GM19099 (cell line): ENCODE data around the gene CWC27.

Source experiments
- POLR2A ChIP-seq: IDR thresholded peaks from 3 replicates; pipeline ENCODE4 v1.6.1; 2011; ENCODE audit warnings: low read depth; ENCODE audit not compliant: insufficient read length; ENCODE audit errors: extremely low read depth

The CWC27 gene

DNA sequence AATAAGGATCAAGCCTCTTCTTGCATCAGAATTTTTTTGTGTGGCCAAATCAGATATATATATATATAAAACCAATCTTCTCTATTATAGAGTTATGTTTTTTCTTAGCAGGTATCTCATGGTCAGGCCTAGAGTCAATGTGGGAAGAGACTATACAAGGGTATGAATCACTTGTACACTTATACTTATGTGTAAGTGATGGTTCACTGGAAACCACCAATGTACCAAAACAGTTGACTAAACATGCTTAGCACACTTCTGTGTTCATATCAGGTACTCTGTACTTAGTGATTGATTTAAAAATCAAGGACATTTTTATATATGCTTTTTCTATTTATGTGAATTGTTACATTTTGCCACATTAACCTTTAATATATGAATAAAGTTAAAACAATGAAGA, 92.6 kb downstream of the CWC27 start:
- no peak for TF ChIP-seq POLR2A

DNA sequence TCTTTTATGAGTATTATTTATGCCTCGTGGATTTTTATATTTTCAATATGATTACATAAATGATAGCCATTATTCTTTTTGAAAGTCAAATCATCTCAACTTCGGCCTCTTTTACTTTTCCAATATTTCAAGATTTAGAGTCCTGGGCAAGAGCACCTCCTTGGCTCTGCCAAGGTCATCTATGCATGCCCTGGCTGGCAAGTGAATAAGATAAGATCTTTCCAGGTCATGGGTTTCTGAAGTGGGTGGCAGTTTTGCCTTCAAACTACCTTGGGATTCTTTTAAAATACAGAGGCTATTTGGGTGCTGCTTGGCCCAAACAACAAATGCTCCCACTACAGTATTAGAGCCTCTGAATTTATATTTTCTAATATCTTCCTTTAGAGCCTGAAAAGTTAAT, 95.4 kb downstream of the CWC27 start:
- TF ChIP-seq POLR2A, result no peak

DNA sequence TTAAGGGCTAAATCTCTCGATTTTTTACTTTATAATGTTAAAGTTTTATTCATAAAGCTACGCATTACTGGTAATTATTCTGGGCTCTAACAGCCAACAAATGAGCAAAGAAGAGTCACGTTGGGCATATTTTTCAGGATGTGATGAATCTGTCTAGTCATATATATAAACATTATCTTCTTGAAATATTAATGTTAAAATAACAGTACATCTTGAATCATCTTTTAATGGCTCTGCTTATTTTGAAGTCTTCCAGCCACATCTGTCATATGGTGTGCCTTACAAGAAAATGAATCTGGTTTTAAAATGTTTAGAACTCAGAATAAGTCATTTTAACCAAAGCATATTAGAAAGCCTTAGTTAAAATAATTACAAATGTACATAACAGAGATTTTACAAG, 96.9 kb downstream of the CWC27 start:
- no peak for TF ChIP-seq POLR2A

DNA sequence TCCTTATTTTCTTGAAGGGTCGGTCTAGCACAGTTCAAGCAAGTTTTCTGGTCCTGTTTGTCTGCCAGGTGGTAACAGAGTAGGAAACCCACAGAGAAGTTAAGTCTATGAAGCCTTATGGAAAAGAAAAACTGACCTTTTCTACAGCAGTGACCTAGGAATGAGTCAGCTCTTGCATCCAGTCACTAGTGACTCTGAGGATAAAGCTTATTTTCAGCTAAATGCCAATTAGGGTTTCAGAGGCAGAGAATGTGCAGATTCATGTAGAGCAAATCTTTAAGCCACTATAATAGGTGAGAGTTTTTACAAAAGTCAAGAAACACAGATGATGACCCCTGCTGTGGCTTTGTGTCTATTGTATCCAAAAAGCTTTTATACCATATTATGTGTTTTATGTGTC, 100.7 kb downstream of the CWC27 start:
- no peak for TF ChIP-seq POLR2A

DNA sequence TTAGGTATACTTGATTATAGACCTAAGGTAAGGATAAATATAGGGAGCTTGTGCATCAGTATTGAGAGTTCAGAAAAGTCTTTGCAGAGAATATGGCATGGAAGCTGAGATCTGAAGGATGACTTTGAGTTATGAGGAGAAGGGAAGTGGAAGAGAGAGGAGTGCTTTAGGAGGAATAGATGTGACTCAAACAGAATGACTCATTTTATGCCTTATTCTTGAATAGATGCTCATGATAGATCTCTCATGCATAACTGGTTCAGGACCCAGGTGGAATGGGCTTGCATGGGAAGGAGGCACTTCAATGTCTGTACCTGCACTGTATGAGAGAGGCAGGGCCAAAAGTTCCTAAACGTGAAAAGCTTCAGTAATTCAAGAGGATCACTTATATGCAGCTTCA, 103.3 kb downstream of the CWC27 start:
- TF ChIP-seq POLR2A, result no peak

DNA sequence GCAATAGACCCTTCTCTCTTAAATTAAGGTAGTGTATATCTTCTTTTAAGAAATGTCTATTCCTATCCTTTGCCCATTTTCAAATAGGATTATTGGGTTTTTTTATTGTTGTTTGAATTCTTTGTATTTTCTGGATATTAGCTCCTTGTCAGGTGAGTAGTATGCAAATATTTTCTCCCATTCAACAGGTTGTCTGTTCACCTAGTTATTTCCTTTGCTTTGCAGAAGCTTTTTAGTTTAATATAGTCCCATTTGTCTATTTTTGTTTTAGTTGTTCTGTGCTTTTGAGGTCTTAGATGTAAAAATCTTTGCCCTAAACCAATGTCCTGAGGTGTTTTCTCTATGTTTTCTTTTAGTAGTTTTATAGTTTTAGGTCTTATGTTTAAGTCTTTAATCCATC, 104.7 kb downstream of the CWC27 start:
- no peak for TF ChIP-seq POLR2A

DNA sequence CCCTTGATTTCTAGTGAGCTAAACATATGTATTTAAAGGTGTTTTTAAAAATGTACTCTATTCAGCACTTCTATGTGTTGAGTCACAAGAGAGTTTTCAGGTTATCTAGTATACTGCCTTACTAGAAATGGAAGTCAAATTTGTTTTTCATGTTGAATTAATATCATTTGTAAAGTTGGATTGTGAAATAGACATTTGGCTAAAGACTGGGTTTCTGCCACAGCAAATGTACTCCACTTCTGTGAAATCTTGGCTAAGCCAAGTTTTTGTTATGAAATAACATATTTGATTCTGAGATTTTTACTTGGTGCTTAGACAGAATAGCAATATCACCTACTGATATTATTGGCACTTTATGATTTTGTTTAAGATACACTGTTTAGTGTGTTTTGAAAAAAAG, 106.0 kb downstream of the CWC27 start:
- no peak for TF ChIP-seq POLR2A

DNA sequence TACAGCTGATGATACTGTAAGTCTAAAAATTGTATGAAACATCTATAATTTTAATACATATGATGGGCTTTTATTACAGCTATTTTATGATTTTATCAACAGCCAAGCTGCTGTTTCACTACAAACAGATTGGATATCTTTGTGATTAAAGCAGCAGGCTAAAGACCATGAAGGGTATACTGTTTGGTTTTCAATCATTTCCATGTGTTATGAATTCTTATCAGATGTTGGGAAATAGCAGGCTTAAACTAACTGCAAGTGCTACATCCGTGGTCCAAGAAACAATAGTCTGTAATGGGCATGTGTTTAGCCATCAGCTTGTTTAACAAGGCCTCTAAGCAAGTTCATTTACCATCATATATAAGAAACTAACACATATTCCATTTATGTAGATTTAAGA, 107.5 kb downstream of the CWC27 start:
- no peak for TF ChIP-seq POLR2A

DNA sequence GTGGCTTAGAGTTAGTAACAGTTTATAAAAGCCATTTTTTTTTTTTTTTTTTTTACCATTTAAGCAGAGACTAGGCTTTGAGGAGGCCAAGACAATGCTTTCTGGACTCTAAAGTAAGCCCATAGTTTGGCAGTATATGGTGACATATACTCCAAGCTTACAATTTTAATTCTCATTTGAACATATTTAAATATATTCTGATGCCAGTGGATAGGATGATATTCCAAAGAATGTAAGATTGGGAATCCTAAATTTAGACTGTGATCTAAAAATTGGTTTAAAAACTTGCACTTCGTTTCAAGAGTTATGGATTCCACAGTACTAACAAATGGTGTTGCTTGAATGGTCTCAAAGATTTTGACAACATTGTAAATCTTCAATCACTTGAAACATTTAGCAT, 112.1 kb downstream of the CWC27 start:
- no peak for TF ChIP-seq POLR2A

DNA sequence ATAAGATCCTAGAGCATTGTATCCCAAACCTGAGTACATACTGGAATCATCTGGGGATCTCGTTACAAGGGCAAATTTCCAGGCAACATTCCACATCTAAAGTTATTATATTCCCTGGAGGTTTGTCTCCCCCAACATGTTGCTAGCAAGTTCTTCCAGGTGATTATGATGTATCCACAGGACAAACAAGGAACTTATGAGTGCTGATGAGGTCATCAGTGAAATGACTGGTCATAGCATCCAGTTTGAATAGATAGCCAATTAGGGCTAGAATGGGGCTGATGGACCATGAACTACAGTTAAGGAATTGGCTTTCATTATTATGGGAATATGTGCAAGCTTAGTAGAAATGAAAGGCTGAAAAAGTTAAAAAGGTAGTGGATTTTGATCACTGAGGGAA, 115.2 kb downstream of the CWC27 start:
- no peak for TF ChIP-seq POLR2A

DNA sequence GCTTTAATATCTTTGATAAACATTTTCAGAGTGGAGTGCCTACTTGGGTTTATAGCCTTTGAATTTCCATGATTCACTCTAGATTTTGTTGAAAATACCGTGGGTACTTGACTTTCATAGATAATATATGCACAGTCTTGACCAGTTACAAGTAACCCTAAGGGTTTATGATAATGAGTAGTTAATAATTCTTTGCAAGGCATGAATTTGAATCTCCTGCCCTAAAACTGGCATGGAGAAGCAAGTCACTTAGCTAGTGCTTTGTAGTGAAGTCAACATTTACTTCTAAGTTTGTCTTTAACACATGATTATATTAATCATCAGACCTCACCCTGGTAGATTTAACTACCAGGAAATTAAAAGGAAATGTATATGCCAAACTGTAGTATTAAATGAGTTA, 115.8 kb downstream of the CWC27 start:
- no peak for TF ChIP-seq POLR2A

DNA sequence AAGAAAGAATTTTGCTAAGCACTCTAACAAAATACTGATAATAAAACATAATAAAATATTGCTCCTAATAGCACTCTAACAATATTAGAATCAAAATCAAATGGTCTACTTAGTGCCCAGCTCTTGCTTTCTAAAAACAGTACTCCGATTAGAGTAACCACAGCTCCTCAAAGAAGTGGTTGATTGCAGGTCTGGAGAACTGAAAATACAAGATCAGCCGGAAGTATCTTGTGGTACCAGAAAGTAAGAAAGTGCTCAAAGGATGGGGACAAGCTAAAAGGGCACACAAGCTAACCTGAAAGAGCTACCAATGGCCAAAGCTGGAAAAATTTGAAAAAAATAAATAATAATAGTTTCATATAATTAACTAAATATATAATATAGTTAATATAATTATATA, 119.2 kb downstream of the CWC27 start:
- TF ChIP-seq POLR2A, result no peak

DNA sequence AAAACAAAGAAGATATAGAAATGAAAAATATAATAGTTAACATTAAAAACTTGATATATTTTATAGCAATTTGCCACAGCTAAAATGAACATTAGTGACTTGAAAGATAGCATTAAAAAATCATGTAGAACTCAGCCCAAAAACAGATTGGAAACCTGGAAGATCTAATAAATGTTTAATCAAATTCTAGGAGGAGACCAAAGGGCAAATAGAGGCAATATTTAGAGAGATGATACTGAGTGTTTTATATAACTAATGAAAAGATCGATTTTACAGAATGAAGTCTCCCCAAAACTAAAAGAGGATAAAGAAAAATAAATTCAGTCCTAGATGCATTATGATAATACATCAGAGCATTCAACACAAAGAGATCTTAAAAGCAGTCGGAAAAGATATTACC, 127.0 kb downstream of the CWC27 start:
- no peak for TF ChIP-seq POLR2A

DNA sequence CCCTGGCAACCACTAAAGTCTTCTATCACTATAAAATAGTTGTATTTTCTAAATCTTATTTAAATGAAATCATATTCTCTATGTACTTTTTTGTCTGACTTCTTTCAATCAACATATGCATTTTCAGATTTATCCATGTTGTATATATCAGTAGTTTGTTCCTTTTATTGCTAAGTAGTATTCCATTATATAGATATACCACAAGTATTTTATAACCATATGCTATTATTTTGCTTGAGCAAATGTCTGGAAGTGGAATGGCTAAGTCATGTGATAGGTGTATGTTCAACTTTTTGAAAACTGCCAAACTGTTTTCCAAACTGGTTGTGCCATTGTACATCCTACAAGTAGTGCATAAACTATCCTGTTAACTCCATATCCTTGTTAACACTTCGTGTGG, 131.1 kb downstream of the CWC27 start:
- no peak for TF ChIP-seq POLR2A

DNA sequence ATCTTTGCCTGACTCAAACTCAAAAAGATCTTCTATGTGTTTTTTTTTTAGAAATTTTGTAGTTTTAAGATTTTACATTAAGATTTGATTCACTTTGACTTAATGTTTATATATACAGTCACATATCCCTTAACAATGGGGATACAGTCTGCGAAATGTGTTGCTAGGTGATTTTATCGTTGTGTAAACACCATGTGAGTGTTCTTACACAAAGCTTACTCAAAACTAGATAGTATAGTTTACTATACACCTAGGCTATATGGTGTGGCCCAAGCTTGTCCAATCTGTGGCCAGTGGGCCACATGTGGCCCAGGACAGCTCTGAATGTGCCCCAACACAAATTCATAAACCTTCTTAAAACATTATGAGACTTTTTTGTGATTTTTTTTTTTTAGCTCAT, 131.9 kb downstream of the CWC27 start:
- no peak for TF ChIP-seq POLR2A

DNA sequence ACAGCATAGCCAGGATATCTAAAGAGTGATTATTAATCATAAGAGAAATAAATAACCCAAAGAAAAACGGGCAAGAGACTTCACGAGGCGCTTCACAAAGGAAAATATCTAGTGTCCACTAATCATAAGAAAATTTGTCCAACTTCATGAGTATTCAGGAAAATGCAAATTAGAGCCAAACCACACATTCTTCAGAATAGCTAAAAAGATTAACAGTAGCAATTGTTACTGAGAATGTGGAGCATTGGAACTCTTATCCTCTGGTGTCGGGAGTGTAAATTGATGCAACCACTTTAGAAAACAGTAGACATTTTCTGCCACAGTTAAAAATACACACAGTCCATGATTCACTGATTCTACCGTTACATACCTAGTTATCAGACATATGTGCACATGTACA, 145.7 kb downstream of the CWC27 start:
- no peak for TF ChIP-seq POLR2A

DNA sequence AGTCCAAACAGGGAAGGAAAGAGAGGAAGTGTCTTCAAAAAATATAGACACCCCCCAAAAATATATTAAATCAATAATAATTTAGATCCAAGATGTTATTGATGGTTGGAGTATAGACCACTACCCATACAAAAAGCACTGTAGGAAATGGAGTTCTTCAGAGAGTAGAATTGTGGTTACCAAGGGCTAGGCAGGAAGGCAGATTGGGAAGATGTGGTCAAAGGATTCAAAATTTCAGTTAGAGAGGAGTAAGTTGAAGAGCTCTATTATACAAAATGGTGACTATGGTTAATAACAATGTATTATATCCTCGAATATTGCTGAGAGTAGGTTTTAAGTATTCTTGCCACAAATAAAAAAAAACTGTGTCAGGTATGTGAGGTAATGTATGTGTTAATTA, 149.4 kb downstream of the CWC27 start:
- no peak for TF ChIP-seq POLR2A

DNA sequence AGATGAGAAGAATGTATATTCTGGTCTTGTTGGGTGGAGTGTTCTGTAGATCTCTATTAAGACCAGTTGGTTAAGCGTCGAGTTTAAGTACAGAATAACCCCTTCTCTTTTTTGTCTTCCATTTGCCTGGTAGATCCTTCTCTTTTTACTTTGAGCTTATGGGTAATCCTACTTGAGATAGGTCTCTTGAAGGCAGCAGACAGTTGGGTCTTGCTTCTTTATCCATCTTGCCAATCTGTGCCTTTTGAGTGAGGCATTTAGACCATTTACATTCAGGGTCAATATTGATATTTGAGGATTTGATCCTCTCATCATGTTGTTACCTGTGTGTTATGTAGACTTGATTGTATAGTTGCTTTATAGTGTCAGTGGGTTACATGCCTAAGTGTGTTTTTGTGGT, 152.7 kb downstream of the CWC27 start:
- TF ChIP-seq POLR2A, result no peak
